NCI-H345 treated with DMSO at 0.1 percent for 48 hours (cell line): ENCODE measurements around the gene POTEM.
"Not testable (repeated sequence)": the region's sequence is repeated elsewhere in the genome, so short reads cannot be mapped to it uniquely, and the experiment has no call there.

Experiments
- DNase-seq: peaks from one replicate; lab custom pipeline; 2025; ENCODE audit not compliant: unreplicated experiment; lab: John Stamatoyannopoulos, UW

The POTEM gene

GRCh38 chr14:18967134-18967533, at the start of gene POTEM:
Gene POTEM, plus strand, starts transcription at chr14:18967434. Its CDS starts 52 bp downstream, at chr14:18967486.
- not testable (repeated sequence) for DNase-seq

- DNase-seq = not testable (repeated sequence)
These were observed 48.9 kb upstream of the POTEM start for GRCh38 chr14:18918345-18918744.

- DNase-seq = not testable (repeated sequence)
These were observed 47.2 kb upstream of the POTEM start for GRCh38 chr14:18920052-18920451.

GRCh38 chr14:18921055-18921701, 46.1 kb upstream of the POTEM start:
- DNase-seq = not testable (repeated sequence)

GRCh38 chr14:18936848-18937247, 30.4 kb upstream of the POTEM start:
- DNase-seq = not testable (repeated sequence)

DNA sequence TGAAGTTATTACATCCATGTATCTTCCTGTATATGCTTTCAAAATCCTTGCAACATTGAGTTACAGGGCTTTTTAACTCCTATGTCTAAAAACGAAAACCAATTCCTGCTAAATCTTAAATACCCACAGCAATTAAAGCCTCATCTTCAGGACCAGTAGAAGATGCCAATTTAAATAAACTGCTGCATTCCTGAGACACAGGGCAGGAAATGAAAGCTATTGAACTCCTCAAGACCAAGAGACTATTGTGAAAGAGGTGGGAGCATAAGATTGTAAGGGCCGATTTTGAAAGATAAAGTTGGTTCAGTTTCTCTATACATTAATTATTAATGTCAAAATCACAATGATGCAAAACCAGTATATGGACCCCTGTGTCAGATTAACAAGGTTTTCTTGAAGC, 28.5 kb upstream of the POTEM start:
- not testable (repeated sequence) for DNase-seq

GRCh38 chr14:18949939-18950338, 17.3 kb upstream of the POTEM start:
- DNase-seq = not testable (repeated sequence)

- DNase-seq = not testable (repeated sequence)
These were observed 14.1 kb upstream of the POTEM start for GRCh38 chr14:18953085-18953484.

GRCh38 chr14:18955816-18956215, 11.4 kb upstream of the POTEM start:
- not testable (repeated sequence) for DNase-seq

GRCh38 chr14:18961576-18961975, 5.7 kb upstream of the POTEM start:
- DNase-seq = not testable (repeated sequence)

GRCh38 chr14:18962143-18962542, 5.1 kb upstream of the POTEM start:
- not testable (repeated sequence) for DNase-seq

DNA sequence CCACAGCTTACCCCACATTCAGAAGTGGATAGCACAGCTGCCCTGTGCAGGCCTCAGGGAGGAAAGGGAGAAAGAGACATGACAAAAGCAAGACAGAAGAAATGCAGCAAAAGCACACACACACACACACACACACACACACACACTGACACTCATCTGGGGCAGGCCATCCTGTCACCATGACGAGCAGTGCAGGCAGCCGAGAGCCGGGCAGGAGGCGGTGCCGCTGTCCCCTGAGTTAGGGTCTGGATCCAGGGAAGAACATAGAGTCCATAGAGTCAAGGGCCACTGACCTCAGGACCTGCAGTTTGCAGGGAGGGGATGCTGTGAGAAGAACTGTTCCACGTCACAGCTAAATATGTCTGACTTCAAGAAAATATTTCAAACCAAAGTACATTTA, 4.0 kb upstream of the POTEM start:
- not testable (repeated sequence) for DNase-seq

- DNase-seq = not testable (repeated sequence)
These were observed 2.4 kb upstream of the POTEM start for GRCh38 chr14:18964878-18965277.

- not testable (repeated sequence) for DNase-seq
These were observed 35.3 kb downstream of the POTEM start for GRCh38 chr14:19002566-19002965.

- not testable (repeated sequence) for DNase-seq
These were observed 39.3 kb downstream of the POTEM start for GRCh38 chr14:19006490-19006889.

GRCh38 chr14:19007678-19008077, 40.4 kb downstream of the POTEM start:
- not testable (repeated sequence) for DNase-seq

GRCh38 chr14:19011029-19011428, 43.8 kb downstream of the POTEM start:
- not testable (repeated sequence) for DNase-seq

DNA sequence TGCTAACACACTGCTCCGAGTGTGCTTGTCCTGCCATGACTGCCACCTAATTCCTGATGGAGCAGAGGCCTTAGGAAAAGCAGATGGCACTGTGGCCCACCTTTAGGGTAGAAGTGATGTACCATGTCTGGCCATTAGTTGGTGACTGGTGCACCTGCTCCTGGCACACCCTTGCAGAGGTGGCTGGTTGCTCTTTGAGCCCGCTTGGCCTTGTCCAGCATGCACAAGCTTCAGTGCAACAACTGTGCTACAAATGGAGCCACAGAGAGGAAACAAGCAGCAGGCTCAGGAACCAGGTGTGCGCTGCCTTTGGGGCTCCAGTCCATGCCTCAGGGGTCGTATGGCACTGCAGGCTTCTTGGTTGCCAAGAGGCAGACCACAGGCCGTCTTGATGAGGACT, 44.5 kb downstream of the POTEM start:
- DNase-seq = not testable (repeated sequence)

- DNase-seq = not testable (repeated sequence)
These were observed 48.0 kb downstream of the POTEM start for GRCh38 chr14:19015185-19015584.

DNA sequence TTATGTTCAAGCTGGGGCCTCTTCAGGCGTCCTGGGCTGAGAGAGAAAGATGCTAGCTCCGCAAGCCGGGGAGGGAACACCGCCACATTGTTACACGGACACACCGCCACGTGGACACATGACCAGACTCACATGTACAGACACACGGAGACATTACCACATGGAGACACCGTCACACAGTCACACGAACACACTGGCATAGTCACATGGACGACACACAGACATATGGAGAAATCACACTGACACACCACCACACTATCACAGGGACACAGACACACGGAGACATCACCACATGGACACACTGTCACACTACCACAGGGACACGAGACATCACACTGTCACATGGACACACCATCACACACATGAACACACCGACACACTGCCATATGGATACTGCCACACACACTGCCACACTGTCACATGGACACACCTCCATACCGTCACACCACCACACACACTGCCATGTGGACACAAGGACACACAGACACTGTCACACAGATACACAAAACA, 57.9 kb downstream of the POTEM start:
- DNase-seq = not testable (repeated sequence)

DNA sequence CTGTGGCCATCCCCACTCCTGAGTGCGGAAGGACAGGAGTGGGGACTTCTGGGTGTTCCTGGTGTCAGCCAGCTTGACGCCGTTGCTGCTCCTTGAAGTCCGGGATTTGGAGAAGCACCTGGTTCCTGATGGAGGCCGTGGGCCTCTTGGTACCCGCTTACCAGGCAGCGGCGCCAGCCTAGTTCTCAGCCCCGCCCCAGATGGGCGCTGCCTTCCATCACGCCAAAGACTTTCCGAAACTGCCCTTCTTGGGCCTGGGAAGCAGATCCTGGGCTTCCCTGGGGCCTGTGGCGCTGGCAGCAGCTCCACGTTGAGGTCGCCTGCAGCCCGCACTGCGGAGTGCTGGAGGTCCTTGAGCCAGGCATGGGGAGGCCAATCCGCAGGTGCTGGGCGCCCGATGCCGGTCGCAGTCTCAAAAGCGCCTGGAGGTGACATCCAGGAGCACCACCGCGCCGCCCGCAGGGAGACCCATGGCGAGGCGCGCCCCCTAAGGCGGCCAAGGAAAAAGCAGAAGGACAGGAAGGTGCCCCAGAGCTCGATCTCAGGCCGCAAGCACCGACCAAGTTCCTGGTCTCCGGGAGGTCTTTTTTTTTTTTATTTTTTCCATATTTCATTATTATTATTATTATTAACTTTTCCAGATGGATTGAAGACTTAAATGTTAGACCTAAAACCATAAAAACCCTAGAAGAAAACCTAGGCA, 59.6 kb downstream of the POTEM start:
- DNase-seq = not testable (repeated sequence)

- DNase-seq = not testable (repeated sequence)
These were observed 60.7 kb downstream of the POTEM start for GRCh38 chr14:19027895-19028294.
